DMS79 treated with DMSO at 0.1 percent for 48 hours (cell line): ENCODE data around the gene TBC1D3I.

Experiments used
- DNase-seq: peaks from one replicate; lab custom pipeline; 2025; lab: John Stamatoyannopoulos, UW

TBC1D3I gene

GRCh38 chr17:36205637-36206485, 58.5 kb downstream of the TBC1D3I start:
- DNase-seq, result no peak

GRCh38 chr17:36204724-36205500, 59.5 kb downstream of the TBC1D3I start:
- DNase-seq, result no peak
